Retinal pigment epithelial cell (primary cell): ENCODE results near the gene STK31.
"Not testable (repeated sequence)": the region's sequence is repeated elsewhere in the genome, so short reads cannot be mapped to it uniquely, and the experiment has no call there.

ENCODE experiments used
- DNase-seq: peaks from one replicate; pipeline ENCODE4 v3.0.0-alpha.2; 2010; ENCODE audit warnings: low read depth
- H3K4me3 ChIP-seq: 2 replicates; pipeline ENCODE4 v1.5.1; 2011; ENCODE audit warnings: mild to moderate bottlenecking, low read length, control low read depth, moderate library complexity
- TF ChIP-seq, protein P1 (sequence below): conservative IDR thresholded peaks from 2 replicates; pipeline ENCODE4 v1.5.1; 2011; ENCODE audit warnings: low read depth, low read length, control low read depth, inconsistent platforms

The STK31 gene

GRCh38 chr7:23742051-23742450, 32.0 kb downstream of the STK31 start:
- TF ChIP-seq, protein P1, sequence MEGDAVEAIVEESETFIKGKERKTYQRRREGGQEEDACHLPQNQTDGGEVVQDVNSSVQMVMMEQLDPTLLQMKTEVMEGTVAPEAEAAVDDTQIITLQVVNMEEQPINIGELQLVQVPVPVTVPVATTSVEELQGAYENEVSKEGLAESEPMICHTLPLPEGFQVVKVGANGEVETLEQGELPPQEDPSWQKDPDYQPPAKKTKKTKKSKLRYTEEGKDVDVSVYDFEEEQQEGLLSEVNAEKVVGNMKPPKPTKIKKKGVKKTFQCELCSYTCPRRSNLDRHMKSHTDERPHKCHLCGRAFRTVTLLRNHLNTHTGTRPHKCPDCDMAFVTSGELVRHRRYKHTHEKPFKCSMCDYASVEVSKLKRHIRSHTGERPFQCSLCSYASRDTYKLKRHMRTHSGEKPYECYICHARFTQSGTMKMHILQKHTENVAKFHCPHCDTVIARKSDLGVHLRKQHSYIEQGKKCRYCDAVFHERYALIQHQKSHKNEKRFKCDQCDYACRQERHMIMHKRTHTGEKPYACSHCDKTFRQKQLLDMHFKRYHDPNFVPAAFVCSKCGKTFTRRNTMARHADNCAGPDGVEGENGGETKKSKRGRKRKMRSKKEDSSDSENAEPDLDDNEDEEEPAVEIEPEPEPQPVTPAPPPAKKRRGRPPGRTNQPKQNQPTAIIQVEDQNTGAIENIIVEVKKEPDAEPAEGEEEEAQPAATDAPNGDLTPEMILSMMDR = no peak
- H3K4me3 ChIP-seq = no peak overlapping the region
- DNase-seq = no peak

DNA sequence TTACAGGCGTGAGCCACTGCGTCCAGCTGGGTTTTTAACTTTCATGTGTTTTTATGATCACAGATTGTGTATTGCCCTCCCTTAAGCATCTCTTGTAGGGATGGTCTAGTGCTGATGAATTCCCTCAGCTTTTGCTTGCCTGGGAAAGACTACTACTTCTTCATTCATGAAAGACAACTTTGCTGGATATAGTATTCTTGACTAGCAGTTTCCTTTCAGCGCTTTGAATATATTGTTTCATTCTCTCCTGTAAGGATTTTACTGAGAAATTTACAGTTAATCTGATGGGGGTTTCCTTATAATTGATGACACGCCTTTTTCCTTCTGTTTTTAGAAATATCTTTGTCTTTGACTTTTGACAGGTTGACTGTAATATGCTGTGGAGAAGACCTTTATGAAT, 33.2 kb downstream of the STK31 start:
- no peak for DNase-seq
- no peak overlapping the region for H3K4me3 ChIP-seq
- TF ChIP-seq, protein P1 = no peak

- no peak for DNase-seq
- TF ChIP-seq, protein P1 = no peak
- H3K4me3 ChIP-seq = no peak overlapping the region
Measured at GRCh38 chr7:23746629-23747028, 36.6 kb downstream of the STK31 start.

DNA sequence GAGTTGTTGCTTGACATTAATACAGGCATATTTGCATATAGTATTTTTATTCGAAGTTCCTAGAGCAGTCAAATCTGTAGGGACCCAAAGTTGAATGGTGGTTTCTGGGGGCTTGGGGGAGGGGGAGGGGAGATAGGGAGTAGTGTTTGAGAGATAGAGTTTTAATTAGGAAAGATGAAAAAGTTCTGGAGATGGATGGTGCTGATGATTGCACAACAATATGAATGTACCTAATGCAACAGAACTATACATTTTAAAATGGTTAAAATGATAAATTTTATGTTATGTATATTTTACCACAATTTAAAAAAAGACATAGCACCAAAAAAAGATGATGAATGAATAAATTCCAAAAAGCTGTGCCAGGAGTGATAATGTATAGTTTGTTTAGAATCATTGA, 41.8 kb downstream of the STK31 start:
- no peak for DNase-seq
- TF ChIP-seq, protein P1 = no peak

DNA sequence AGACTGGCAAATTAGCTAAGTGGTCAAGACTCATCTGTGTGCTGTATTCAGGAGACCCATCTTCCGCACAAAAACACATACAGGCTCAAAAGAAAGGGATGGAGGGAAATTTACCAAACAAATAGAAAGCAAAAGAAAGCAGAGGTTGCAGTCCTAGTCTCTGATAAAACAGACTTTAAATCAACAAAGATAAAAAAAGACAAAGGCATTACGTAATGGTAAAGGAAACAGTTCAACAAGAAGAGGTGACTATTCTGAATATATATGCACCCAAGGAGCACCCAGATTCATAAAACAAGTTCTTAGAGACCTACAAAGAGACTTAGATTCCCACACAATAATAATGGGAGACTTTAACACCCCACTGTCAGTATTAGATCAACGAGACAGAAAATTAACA, 48.8 kb downstream of the STK31 start:
- not testable (repeated sequence) for H3K4me3 ChIP-seq

More for the DNA sequence above, 41.8 kb downstream of the STK31 start:
- H3K4me3 ChIP-seq = no peak overlapping the region

DNA sequence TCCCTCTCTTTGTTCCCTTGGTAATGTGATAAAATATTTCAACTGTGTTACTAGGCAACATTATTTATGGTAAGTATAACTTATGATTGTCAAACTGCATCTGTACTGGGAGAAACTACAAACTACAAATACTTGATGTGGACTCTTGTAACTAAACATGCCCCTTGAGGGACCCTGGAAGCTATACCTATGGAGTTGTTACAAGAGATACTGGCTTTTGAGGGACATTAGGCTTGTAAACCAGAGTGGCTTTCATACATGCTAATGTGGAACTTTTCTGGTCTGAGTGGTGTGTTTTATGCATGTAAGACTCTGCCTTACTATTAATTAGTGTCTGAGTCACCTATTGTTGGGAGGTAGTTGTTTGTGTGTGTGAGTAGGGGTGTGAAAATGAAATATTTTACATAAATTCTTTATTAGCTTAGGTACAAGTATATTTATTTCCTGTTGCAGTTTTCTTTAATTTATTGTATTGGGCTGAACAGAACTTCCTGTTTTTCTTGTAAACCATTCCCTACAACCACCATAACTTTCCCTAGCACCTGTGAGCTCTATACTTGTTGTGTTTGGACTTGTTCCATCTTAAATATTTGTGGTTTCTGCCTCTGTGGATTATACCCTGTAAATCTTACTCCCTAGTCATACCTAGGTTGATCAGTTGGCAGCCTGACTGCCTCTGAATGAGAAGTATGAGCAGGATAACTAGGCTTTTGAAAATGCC, 49.8 kb downstream of the STK31 start:
- no peak overlapping the region for H3K4me3 ChIP-seq
- peak; percentile 91 for DNase-seq
- TF ChIP-seq, protein P1 = no peak

More for the DNA sequence above, 48.8 kb downstream of the STK31 start:
- not testable (repeated sequence) for DNase-seq

DNA sequence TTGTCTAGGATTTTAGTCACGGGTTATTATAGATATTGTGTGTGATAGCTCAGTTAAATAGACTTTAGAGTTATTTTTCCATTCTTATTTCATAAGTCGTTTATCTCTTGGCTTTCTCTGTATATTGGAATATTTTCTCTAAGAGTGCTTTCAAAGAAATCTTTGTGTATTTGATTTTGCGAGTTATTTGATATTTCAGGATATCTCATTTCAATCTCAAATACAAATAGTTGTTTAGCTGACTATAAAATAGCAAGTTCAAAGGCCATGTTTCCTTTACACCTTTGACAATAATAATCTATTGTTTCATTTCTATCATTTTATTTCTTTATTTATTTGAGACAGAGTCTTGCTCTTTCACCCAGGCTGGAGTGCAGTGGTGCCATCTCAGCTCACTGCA, 55.9 kb downstream of the STK31 start:
- TF ChIP-seq, protein P1 = no peak
- H3K4me3 ChIP-seq = no peak overlapping the region
- DNase-seq = no peak
